HFFc6 (cell line): ENCODE measurements around the gene UGP2. TPM values are rescaled to one million over a fixed set of nuclear protein-coding genes. Genes with fewer than 3 reads are reported as not detected.
"Not testable (repeated sequence)": the region's sequence is repeated elsewhere in the genome, so short reads cannot be mapped to it uniquely, and the experiment has no call there.

Source experiments
- DNase-seq: peaks from one replicate; pipeline ENCODE4 v3.0.0-alpha.2; 2018
- H3K27ac Mint-ChIP-seq: 2 replicates; pipeline ENCODE4 v1.8.0; 2020; ENCODE audit warnings: mild to moderate bottlenecking, mixed read lengths
- H3K27me3 Mint-ChIP-seq: 2 replicates; pipeline ENCODE4 v1.8.0; 2021; ENCODE audit warnings: mild to moderate bottlenecking, moderate library complexity, mixed read lengths; ENCODE audit not compliant: insufficient read depth
- H3K36me3 Mint-ChIP-seq: 2 replicates; pipeline ENCODE4 v1.8.0; 2021; ENCODE audit warnings: low read depth, mixed read lengths
- H3K4me1 Mint-ChIP-seq: 2 replicates; pipeline ENCODE4 v1.8.0; 2020; ENCODE audit warnings: low read depth, mixed read lengths
- H3K4me3 Mint-ChIP-seq: 2 replicates; pipeline ENCODE4 v1.8.0; 2020; ENCODE audit warnings: mild to moderate bottlenecking, moderate library complexity, mixed read lengths
- H3K9me3 Mint-ChIP-seq: 2 replicates; pipeline ENCODE4 v1.8.0; 2020; ENCODE audit warnings: mild to moderate bottlenecking, mixed read lengths
- CTCF ChIP-seq: fragments of 200-600 bp; sonication (generic); IDR thresholded peaks from 2 replicates; pipeline ENCODE4 v1.5.0; 2021; ENCODE audit warnings: antibody characterized with exemption, mild to moderate bottlenecking
- total RNA-seq, 6 experiments: library from RNA; stranded (reverse); fragmentation: NEBNext Ultra II Directional; extraction: Animal tissue kit (Norgen Biotek cat#: 25700); gene quantifications; 2 replicates in 1 of 6; 3 replicates in 5 of 6; pipeline ENCODE4 v1.2.3, GENCODE V29; 2021

The UGP2 gene
- total RNA-seq, 6 experiments from 2014 or later: 150 to 199 (median 172) TPM

GRCh38 chr2:63844616-63845015 is 2.9 kb downstream of the UGP2 start:
- TF ChIP-seq CTCF: no peak
- Mint-ChIP-seq H3K4me3 (peak overlapping the region; percentile 98), H3K27ac (no peak overlapping the region; the same call in 1 of the 2 replicates), H3K27me3 (peaks cover 4% of the 10 kb centered on the region), H3K4me1 (peaks cover 76% of the 10 kb centered on the region), H3K36me3 (peaks cover 47% of the 10 kb centered on the region), H3K9me3 (peaks cover 6% of the 10 kb centered on the region)
- no peak for DNase-seq

DNA sequence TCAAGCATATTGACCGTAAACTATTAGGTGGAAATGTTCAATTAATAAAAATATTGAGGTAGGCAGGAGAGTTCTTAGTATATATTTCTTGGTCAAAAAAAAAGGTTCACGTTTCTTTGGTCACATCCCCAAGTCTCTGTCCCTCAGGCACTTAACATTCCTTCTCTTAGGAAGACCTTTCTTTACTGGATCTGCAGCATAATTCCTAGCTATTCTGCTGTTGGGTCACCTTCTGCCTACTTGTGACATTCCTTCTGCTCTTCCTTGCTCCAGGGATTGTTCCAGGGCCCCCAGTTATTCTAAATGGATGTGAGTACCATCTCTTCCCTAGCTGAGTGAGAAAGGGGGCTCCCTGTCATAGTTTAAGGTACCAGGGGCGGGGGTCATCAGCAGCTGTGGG is 4.2 kb downstream of the UGP2 start:
- DNase-seq: no peak
- Mint-ChIP-seq H3K4me3 (peak overlapping the region; percentile 28; the same call in 1 of the 2 replicates), H3K36me3 (peaks cover 47% of the 10 kb centered on the region), H3K9me3 (peaks cover 6% of the 10 kb centered on the region), H3K27me3 (peaks cover 2% of the 10 kb centered on the region), H3K4me1 (peaks cover 76% of the 10 kb centered on the region), H3K27ac (no peak overlapping the region)
- TF ChIP-seq CTCF: no peak

DNA sequence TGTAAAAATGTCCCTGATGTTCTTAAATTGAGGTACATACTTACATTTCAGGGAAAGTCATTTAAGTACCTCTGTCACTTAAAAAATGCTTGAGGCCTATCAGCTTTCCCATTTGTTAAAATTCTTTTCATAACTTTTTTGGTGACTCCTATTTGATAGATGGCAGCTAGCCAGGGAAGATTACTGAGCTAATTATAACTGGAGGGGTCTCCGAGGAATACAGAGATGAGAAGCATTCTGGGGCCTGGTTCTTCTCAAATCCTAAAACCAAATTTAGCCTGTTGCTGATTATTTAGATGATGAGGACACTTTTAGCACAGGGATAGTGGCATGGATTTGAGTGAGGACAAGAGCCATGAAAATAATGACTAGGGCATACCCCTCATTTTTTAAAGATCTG is 4.8 kb downstream of the UGP2 start:
- H3K27me3 Mint-ChIP-seq: no peaks in the 10 kb centered on the region; the same call in none of the 2 replicates
- H3K9me3 Mint-ChIP-seq: peaks cover 6% of the 10 kb centered on the region
- peaks cover 51% of the 10 kb centered on the region for H3K36me3 Mint-ChIP-seq
- H3K4me3 Mint-ChIP-seq: peak overlapping the region; percentile 4; the same call in 1 of the 2 replicates
- DNase-seq: no peak
- peaks cover 83% of the 10 kb centered on the region for H3K4me1 Mint-ChIP-seq
- TF ChIP-seq CTCF: no peak
- H3K27ac Mint-ChIP-seq: no peak overlapping the region; the same call in 1 of the 2 replicates

GRCh38 chr2:63847571-63847970 is 5.9 kb downstream of the UGP2 start:
- H3K36me3 Mint-ChIP-seq: peaks cover 47% of the 10 kb centered on the region
- H3K9me3 Mint-ChIP-seq, H3K27me3 Mint-ChIP-seq, DNase-seq, H3K4me3 Mint-ChIP-seq: not testable (repeated sequence)
- H3K4me1 Mint-ChIP-seq: peaks cover 93% of the 10 kb centered on the region
- peak overlapping the region; percentile 19; the same call in 1 of the 2 replicates for H3K27ac Mint-ChIP-seq

DNA sequence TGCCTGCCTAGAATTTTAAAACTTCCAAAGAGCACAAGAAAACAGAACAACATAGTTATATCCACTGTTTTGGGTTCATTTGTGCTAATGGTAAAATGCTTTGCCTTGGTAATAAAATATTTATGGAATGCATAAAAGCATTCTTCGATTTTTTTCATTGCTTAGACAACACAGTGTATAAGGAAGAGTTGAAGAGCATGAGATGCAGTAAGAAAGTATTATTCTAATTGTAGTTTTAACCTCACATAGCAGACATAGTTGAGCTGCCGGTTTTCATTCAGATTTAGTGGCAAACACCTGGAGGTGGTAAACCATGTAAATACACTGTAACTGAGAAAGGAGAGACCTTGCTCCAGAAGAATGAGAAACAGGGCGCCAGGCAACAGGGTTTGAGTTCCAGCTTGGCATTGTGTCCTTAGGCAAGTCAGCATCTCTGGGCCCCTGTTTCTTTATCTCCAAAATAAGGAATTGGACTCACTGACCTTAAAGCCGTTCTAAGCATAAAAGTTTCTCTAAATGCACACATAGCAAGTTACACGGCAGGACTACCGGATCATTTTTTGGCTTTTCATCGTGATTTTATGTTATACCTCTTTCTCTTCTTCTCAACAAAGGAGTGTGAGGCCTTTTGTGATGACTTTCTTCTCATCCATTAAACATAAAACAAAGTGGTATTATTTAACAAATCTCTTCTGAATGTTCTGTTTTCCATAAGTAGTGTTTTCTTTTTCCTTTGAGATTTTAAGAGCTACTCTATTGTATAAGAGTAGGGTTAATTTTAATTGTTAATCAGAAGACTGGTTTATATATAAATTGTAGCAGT is 7.9 kb downstream of the UGP2 start:
- no peak for TF ChIP-seq CTCF
- Mint-ChIP-seq H3K27me3 (no peaks in the 10 kb centered on the region; the same call in 1 of the 2 replicates), H3K36me3 (peaks cover 46% of the 10 kb centered on the region), H3K4me1 (peaks cover 95% of the 10 kb centered on the region), H3K27ac (peak overlapping the region; percentile 72), H3K4me3 (peak overlapping the region; percentile 37), H3K9me3 (peaks cover 6% of the 10 kb centered on the region)
- DNase-seq: peak; percentile 29

GRCh38 chr2:63850204-63850571 is 8.5 kb downstream of the UGP2 start:
- no peak for DNase-seq
- Mint-ChIP-seq H3K4me1 (peaks cover 94% of the 10 kb centered on the region), H3K36me3 (peaks cover 45% of the 10 kb centered on the region), H3K9me3 (peaks cover 6% of the 10 kb centered on the region), H3K27ac (no peak overlapping the region), H3K27me3 (no peaks in the 10 kb centered on the region; the same call in 1 of the 2 replicates), H3K4me3 (no peak overlapping the region)
- no peak for TF ChIP-seq CTCF
